ENCODE data around the gene TAF8.

Gene TAF8

GRCh38 chr6:42010185-42010891 is 40.0 kb upstream of the TAF8 start (continued):
- TF ChIP-seq TSHZ2 (CRISPR knock-in tag; IDR thresholded peaks at IDR 0.05) (no peak), OSR1 (CRISPR knock-in tag; IDR thresholded peaks at IDR 0.05) (no peak), SNAI2 (CRISPR knock-in tag; IDR thresholded peaks at IDR 0.05) (no peak), RARB (CRISPR knock-in tag; IDR thresholded peaks at IDR 0.05) (no peak), TCF4 (CRISPR knock-in tag; IDR thresholded peaks at IDR 0.05; ENCODE audit: borderline replicate concordance) (no peak), ZFP30 (CRISPR knock-in tag; IDR thresholded peaks at IDR 0.05) (no peak)

DNA sequence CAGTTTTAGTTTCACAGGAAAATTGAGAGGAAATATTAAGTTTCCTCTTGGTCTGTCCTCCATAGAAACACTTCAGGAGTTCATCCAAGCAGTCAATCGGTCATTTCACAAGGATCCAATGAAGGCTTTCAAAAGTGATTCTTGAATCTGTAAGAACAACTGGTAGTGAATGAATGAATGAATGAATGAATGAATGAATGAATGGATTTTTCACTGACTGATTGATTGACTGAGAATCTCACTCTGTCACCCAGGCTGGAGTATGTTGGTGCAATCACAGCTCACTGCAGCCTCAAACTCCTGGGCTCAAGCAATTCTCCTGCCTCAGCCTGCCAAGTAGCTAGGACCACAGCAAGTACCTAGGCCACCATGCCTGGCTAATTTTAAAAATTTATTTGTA is 39.4 kb upstream of the TAF8 start:
- no peak for TF ChIP-seq ISL1 (CRISPR knock-in tag; IDR thresholded peaks at IDR 0.05)
- TF ChIP-seq BACH2 (CRISPR knock-in tag; IDR thresholded peaks at IDR 0.05; ENCODE audit: borderline replicate concordance) = no peak
- no peak for TF ChIP-seq ZNF8 (CRISPR knock-in tag; IDR thresholded peaks at IDR 0.05)
- TF ChIP-seq GLIS3 (CRISPR knock-in tag; IDR thresholded peaks at IDR 0.05) = no peak
- TF ChIP-seq, protein P1, sequence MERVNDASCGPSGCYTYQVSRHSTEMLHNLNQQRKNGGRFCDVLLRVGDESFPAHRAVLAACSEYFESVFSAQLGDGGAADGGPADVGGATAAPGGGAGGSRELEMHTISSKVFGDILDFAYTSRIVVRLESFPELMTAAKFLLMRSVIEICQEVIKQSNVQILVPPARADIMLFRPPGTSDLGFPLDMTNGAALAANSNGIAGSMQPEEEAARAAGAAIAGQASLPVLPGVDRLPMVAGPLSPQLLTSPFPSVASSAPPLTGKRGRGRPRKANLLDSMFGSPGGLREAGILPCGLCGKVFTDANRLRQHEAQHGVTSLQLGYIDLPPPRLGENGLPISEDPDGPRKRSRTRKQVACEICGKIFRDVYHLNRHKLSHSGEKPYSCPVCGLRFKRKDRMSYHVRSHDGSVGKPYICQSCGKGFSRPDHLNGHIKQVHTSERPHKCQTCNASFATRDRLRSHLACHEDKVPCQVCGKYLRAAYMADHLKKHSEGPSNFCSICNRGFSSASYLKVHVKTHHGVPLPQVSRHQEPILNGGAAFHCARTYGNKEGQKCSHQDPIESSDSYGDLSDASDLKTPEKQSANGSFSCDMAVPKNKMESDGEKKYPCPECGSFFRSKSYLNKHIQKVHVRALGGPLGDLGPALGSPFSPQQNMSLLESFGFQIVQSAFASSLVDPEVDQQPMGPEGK (CRISPR knock-in tag; IDR thresholded peaks at IDR 0.05; ENCODE audit: borderline replicate concordance) = no peak
- no peak for ATAC-seq

DNA sequence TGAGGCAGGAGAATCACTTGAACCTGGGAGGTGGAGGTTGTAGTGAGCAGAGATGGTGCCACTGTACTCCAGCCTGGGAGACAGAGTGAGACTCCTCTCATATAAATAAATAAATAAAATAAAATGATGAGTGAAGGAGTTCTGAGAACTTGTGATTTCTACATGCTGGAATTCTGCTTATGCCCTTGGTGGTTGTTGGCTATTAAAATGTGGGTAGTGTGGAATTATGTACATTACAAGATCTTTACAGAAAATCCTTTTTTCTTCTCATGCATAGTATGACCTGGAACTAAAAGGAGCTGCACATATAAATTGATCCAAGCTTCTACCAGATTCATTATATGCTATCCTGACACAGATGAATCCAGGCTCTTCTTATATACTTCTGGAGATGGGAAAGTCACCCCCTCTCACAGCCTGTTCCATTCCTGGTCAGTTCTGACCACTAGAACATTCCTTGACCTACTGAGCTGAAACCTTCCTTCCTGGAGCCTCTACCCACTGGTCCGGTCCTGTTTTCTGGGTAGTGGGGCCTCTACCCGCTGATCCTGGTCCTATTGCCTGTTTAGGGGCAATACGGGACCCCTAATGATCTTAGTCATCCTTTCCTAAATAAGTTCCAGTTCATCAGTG is 37.7 kb upstream of the TAF8 start:
- no peak for ATAC-seq
- TF ChIP-seq ESRRG (CRISPR knock-in tag; IDR thresholded peaks at IDR 0.05) (no peak), ARNTL (CRISPR knock-in tag; IDR thresholded peaks at IDR 0.05; ENCODE audit: borderline replicate concordance, low read depth) (no peak), BACH2 (CRISPR knock-in tag; IDR thresholded peaks at IDR 0.05; ENCODE audit: borderline replicate concordance) (no peak), ZNF565 (CRISPR knock-in tag; conservative IDR thresholded peaks at IDR 0.05; ENCODE audit: low read depth) (no peak)

- peak; percentile 34; the same call in 1 of the 3 replicates for ATAC-seq
- TF ChIP-seq ZFP30 (CRISPR knock-in tag; IDR thresholded peaks at IDR 0.05) = no peak
Measured at GRCh38 chr6:42013134-42013516, 37.2 kb upstream of the TAF8 start.

DNA sequence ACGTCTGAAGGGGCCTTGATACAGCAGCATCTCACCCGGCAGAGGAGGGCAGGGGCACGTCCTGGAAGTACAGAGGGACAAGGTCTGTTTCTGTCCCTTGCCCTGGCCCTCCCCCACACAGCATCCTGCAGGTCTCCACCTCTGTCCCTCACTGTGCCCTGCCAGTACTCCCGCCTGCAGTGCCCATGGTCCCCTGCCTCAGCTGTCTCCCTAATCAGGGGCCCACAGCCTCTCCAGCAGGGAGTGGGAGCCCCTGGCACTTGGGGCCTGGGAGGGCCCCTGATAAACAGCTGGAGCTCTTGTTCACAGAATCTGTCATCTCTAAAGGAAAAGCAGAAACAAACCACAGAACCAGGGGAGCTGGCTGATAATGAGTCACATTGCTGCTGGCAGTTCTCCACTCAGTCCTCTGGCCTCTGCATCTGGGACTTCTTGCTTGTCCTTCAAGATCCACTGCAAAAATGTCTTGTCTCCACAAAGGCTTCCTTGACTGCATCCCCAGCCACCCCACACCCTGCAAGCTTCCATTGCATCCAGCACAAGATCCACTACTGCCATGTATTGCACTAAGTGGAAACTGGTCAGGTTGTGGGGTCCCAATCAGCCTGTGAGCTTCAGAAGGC is 33.2 kb upstream of the TAF8 start:
- ATAC-seq = peak; percentile 88

More for the DNA sequence above, 33.2 kb upstream of the TAF8 start:
- TF ChIP-seq RARB (CRISPR knock-in tag; IDR thresholded peaks at IDR 0.05) (no peak), OSR1 (CRISPR knock-in tag; IDR thresholded peaks at IDR 0.05) (no peak), SNAI2 (CRISPR knock-in tag; IDR thresholded peaks at IDR 0.05) (no peak), ZFP30 (CRISPR knock-in tag; IDR thresholded peaks at IDR 0.05) (no peak), PPARA (CRISPR knock-in tag; IDR thresholded peaks at IDR 0.05; ENCODE audit: borderline replicate concordance) (no peak), ZNF8 (CRISPR knock-in tag; IDR thresholded peaks at IDR 0.05) (no peak), ISL1 (CRISPR knock-in tag; IDR thresholded peaks at IDR 0.05) (no peak), TOX (CRISPR knock-in tag; IDR thresholded peaks at IDR 0.05; ENCODE audit: borderline replicate concordance) (no peak), ZFP3 (CRISPR knock-in tag; IDR thresholded peaks at IDR 0.05) (no peak), CSDC2 (CRISPR knock-in tag; IDR thresholded peaks at IDR 0.05) (no peak)
- TF ChIP-seq, protein P1 (CRISPR knock-in tag; IDR thresholded peaks at IDR 0.05; ENCODE audit: borderline replicate concordance) = no peak
- TF ChIP-seq, protein P2, sequence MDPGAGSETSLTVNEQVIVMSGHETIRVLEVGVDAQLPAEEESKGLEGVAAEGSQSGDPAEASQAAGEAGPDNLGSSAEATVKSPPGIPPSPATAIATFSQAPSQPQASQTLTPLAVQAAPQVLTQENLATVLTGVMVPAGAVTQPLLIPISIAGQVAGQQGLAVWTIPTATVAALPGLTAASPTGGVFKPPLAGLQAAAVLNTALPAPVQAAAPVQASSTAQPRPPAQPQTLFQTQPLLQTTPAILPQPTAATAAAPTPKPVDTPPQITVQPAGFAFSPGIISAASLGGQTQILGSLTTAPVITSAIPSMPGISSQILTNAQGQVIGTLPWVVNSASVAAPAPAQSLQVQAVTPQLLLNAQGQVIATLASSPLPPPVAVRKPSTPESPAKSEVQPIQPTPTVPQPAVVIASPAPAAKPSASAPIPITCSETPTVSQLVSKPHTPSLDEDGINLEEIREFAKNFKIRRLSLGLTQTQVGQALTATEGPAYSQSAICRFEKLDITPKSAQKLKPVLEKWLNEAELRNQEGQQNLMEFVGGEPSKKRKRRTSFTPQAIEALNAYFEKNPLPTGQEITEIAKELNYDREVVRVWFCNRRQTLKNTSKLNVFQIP (CRISPR knock-in tag; IDR thresholded peaks at IDR 0.05; ENCODE audit: borderline replicate concordance, low read depth) = no peak
